Neuronal stem cell (in vitro differentiated cells): Measurements from ENCODE around the gene RNF145.

ENCODE experiments used
- DNase-seq: peaks from one replicate; pipeline ENCODE4 v3.0.0-alpha.2; 2013; ENCODE audit warnings: low spot score
- H2AFZ ChIP-seq: one replicate; pipeline ENCODE4 v1.6.1; 2013; ENCODE audit warnings: mild to moderate bottlenecking, low read length, inconsistent platforms
- H2AK5ac ChIP-seq: 2 replicates; pipeline ENCODE4 v1.6.1; 2013; ENCODE audit warnings: low read depth, mild to moderate bottlenecking, inconsistent platforms, low read length, moderate library complexity, mixed read lengths
- H2BK120ac ChIP-seq: 2 replicates; pipeline ENCODE4 v1.6.1; 2013; ENCODE audit warnings: low read depth, mild to moderate bottlenecking, inconsistent platforms, low read length, moderate library complexity, mixed read lengths
- H2BK12ac ChIP-seq: one replicate; pipeline ENCODE4 v1.6.1; 2013; ENCODE audit warnings: low read length, inconsistent platforms
- H2BK15ac ChIP-seq: 2 replicates; pipeline ENCODE4 v1.6.1; 2013; ENCODE audit warnings: mild to moderate bottlenecking, low read length, inconsistent platforms, mixed read lengths
- H2BK5ac ChIP-seq: one replicate; pipeline ENCODE4 v1.6.1; 2013; ENCODE audit warnings: inconsistent platforms, mild to moderate bottlenecking, low read length, moderate library complexity
- H3K14ac ChIP-seq: one replicate; pipeline ENCODE4 v1.6.1; 2013; ENCODE audit warnings: low read length, inconsistent platforms
- H3K18ac ChIP-seq: 2 replicates; pipeline ENCODE4 v1.6.1; 2013; ENCODE audit warnings: low read length, inconsistent platforms
- H3K23ac ChIP-seq: 2 replicates; pipeline ENCODE4 v1.6.1; 2013; ENCODE audit warnings: low read depth, mild to moderate bottlenecking, mixed read lengths, low read length, inconsistent platforms; ENCODE audit not compliant: poor library complexity
- H3K27ac ChIP-seq: replicated peaks from 3 replicates; pipeline ENCODE4 v1.5.1; 2013; ENCODE audit warnings: low read length, inconsistent platforms
- H3K27me3 ChIP-seq, 3 experiments: 2 replicates each; pipeline ENCODE4 v1.6.1; 2013; ENCODE audit warnings: low read length in 3 of 3, mild to moderate bottlenecking in 2 of 3, inconsistent platforms in 1 of 3, low read depth in 1 of 3, mixed read lengths in 1 of 3, moderate library complexity in 1 of 3; ENCODE audit not compliant: control insufficient read depth in 3 of 3, insufficient read depth in 3 of 3
- H3K36me3 ChIP-seq, 2 donors: replicated peaks in 1 of 2; 2 replicates each; pipeline ENCODE4 v1.6.1; 2013; ENCODE audit warnings: low read length in 2 of 2; ENCODE audit not compliant: control insufficient read depth in 2 of 2, insufficient read depth in 2 of 2
- H3K4ac ChIP-seq: 2 replicates; pipeline ENCODE4 v1.6.1; 2013; ENCODE audit warnings: inconsistent platforms, mild to moderate bottlenecking, low read length, moderate library complexity
- H3K4me1 ChIP-seq, 2 donors: 1 replicate in 1 of 2; 2 replicates in 1 of 2; pipeline ENCODE4 v1.6.1; 2013; ENCODE audit warnings: low read length in 2 of 2, low read depth in 1 of 2; ENCODE audit not compliant: control insufficient read depth in 2 of 2, insufficient read depth in 1 of 2
- H3K4me2 ChIP-seq: one replicate; pipeline ENCODE4 v1.6.1; 2013; ENCODE audit warnings: mild to moderate bottlenecking, low read length, inconsistent platforms; ENCODE audit not compliant: insufficient read depth, poor library complexity, severe bottlenecking
- H3K4me3 ChIP-seq, 2 donors: 2 replicates each; pipeline ENCODE4 v1.5.1; 2013; ENCODE audit warnings: low read length in 2 of 2, mild to moderate bottlenecking in 2 of 2, inconsistent platforms in 1 of 2, moderate library complexity in 1 of 2
- H3K79me1 ChIP-seq: one replicate; pipeline ENCODE4 v1.6.1; 2013; ENCODE audit warnings: low read depth, mild to moderate bottlenecking, inconsistent platforms, low read length, moderate library complexity
- H3K9ac ChIP-seq: one replicate; pipeline ENCODE4 v1.6.1; 2013; ENCODE audit warnings: mild to moderate bottlenecking, low read depth, low read length, inconsistent platforms; ENCODE audit not compliant: poor library complexity
- H3K9me3 ChIP-seq, 2 donors: replicated peaks in 1 of 2; 2 replicates each; pipeline versions ENCODE3 to v1.6.1; 2013; ENCODE audit warnings: low read length in 2 of 2, mild to moderate bottlenecking in 2 of 2, inconsistent platforms in 1 of 2, low read depth in 1 of 2, mixed read lengths in 1 of 2, moderate library complexity in 1 of 2; ENCODE audit not compliant: control insufficient read depth in 2 of 2, insufficient read depth in 1 of 2
- H4K8ac ChIP-seq: one replicate; pipeline ENCODE4 v1.6.1; 2013; ENCODE audit warnings: low read depth, mild to moderate bottlenecking, inconsistent platforms, low read length, moderate library complexity
- H4K91ac ChIP-seq: one replicate; pipeline ENCODE4 v1.6.1; 2013; ENCODE audit warnings: low read length, low read depth, mild to moderate bottlenecking, inconsistent platforms; ENCODE audit not compliant: poor library complexity
- WGBS, 2 donors: extraction: QIAGEN DNeasy Blood & Tissue Kit; methylation state at CpG; one replicate each; pipeline ENCODE4 v1.1.7; 2013; ENCODE audit warnings: missing lambda C conversion rate in 2 of 2, mixed read lengths in 1 of 2; ENCODE audit not compliant: insufficient read length in 2 of 2, insufficient replicate concordance in 1 of 2; ENCODE audit errors: extremely low coverage in 2 of 2; 5-methylcytosine and 5-hydroxymethylcytosine counted together

The RNF145 gene

DNA sequence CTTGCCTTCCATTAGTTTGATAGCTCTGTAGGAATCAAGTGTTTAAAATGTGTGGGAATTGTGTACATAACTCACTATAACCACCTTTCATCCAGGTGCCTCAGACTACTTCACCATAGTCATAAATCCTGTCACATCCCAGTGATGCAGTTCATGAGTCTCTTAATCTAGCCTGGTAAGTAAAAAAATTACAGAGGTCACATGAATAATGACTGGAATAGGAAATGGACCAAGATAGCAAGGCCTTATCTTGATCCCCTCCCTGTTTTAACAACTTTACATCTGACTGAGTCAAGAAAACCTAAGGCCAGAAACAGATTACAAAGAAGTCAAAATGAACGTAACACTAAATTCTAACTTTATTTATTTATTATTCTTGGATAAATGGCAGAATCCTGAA lies 1.5 kb upstream of the RNF145 start:
- no peaks in the 10 kb centered on the region for H3K9me3 ChIP-seq
- no peak overlapping the region for H3K23ac ChIP-seq
- no peak for DNase-seq
- H4K91ac ChIP-seq: no peak overlapping the region
- WGBS, 2 donors: no CpG with 5 or more reads among the region's 1 CpG
- H3K14ac ChIP-seq: no peak overlapping the region
- H2AFZ ChIP-seq: no peak overlapping the region
- H3K18ac ChIP-seq: no peak overlapping the region
- H2BK120ac ChIP-seq: no peak overlapping the region
- no peak overlapping the region for H3K27ac ChIP-seq
- no peaks in the 10 kb centered on the region for H3K27me3 ChIP-seq
- H3K79me1 ChIP-seq: peaks cover 2% of the 10 kb centered on the region
- H3K4me3 ChIP-seq: no peak overlapping the region
- H2AK5ac ChIP-seq: no peak overlapping the region
- peaks cover 9 to 13% of the 10 kb centered on the region in 2 donors for H3K4me1 ChIP-seq
- no peak overlapping the region for H3K9ac ChIP-seq
- no peak overlapping the region for H3K4ac ChIP-seq
- H4K8ac ChIP-seq: no peak overlapping the region
- H2BK12ac ChIP-seq: no peak overlapping the region
- H2BK5ac ChIP-seq: no peak overlapping the region
- H3K4me2 ChIP-seq: no peak overlapping the region
- no peak overlapping the region for H2BK15ac ChIP-seq
- H3K36me3 ChIP-seq: no peaks in the 10 kb centered on the region

- Histone ChIP-seq H3K36me3 (no peaks in the 10 kb centered on the region), H3K4me2 (no peak overlapping the region), H3K79me1 (peaks cover 2% of the 10 kb centered on the region), H3K23ac (no peak overlapping the region), H3K14ac (no peak overlapping the region), H3K4me3 (peak overlapping the region in 1 of 2 donors; percentile 62), H4K91ac (no peak overlapping the region), H2AFZ (peak overlapping the region; percentile 100), H2BK15ac (no peak overlapping the region), H3K18ac (no peak overlapping the region), H2AK5ac (no peak overlapping the region), H2BK120ac (no peak overlapping the region), H2BK12ac (no peak overlapping the region), H3K9ac (no peak overlapping the region), H3K4ac (no peak overlapping the region), H3K27ac (no peak overlapping the region), H3K27me3 (no peaks in the 10 kb centered on the region), H2BK5ac (no peak overlapping the region), H3K4me1 (peaks cover 9 to 18% of the 10 kb centered on the region in 2 donors), H4K8ac (no peak overlapping the region), H3K9me3 (no peaks in the 10 kb centered on the region)
- DNase-seq: no peak
- no CpG with 5 or more reads among the region's 4 CpGs for WGBS, 2 donors
Observed at GRCh38 chr5:159210210-159210661, 883 bp upstream of the RNF145 start.

GRCh38 chr5:159208514-159209437 lies 577 bp downstream of the RNF145 start:
- Histone ChIP-seq H2BK15ac (no peak overlapping the region), H3K23ac (peak overlapping the region; percentile 83), H3K9me3 (no peaks in the 10 kb centered on the region), H3K79me1 (peaks cover 2% of the 10 kb centered on the region), H4K91ac (no peak overlapping the region), H2AFZ (peak overlapping the region; percentile 100), H3K4me2 (peak overlapping the region; percentile 63), H3K27me3 (no peaks in the 10 kb centered on the region), H2AK5ac (peak overlapping the region; percentile 88), H3K9ac (peak overlapping the region; percentile 95), H2BK5ac (peak overlapping the region; percentile 62), H2BK120ac (peak overlapping the region; percentile 6), H3K4me3 (peak overlapping the region; percentile 62 to 87), H3K36me3 (no peaks in the 10 kb centered on the region), H3K14ac (peak overlapping the region; percentile 78), H3K18ac (peak overlapping the region; percentile 100), H4K8ac (no peak overlapping the region), H3K4ac (no peak overlapping the region), H3K27ac (peak overlapping the region; percentile 72), H2BK12ac (no peak overlapping the region), H3K4me1 (peaks cover 8 to 18% of the 10 kb centered on the region in 2 donors)
- DNase-seq: peak; percentile 46
- WGBS, 2 donors: no CpG with 5 or more reads among the region's 65 CpGs
